Thyroid gland (tissue), 4 donors: Measurements from ENCODE around the gene ASIC4.

Experiments
- CTCF ChIP-seq, 6 experiments: fragments of 200-600 bp in 3 of 6; fragments of 450-650 bp in 3 of 6; sonication (generic) in 3 of 6; IDR thresholded peaks; one replicate each; pipeline ENCODE4 v1.5.1; 2016 to 2019; ENCODE audit warnings: antibody characterized with exemption in 6 of 6, mild to moderate bottlenecking in 2 of 6, inconsistent platforms in 1 of 6, moderate library complexity in 1 of 6
- POLR2A ChIP-seq, 2 donors: fragments of 450-650 bp; IDR thresholded peaks; one replicate each; pipeline ENCODE4 v1.6.1; 2017; ENCODE audit warnings: antibody characterized with exemption in 2 of 2, mild to moderate bottlenecking in 2 of 2, moderate library complexity in 1 of 2

- TF ChIP-seq CTCF (IDR thresholded peaks at IDR 0.05) (no peak), POLR2A (IDR thresholded peaks at IDR 0.05) (no peak)
Observed at GRCh38 chr2:219559156-219559915, 45.1 kb downstream of the ASIC4 start.
